Subcutaneous adipose tissue (tissue), 4 donors: ENCODE results near the gene FBXL15. TPM values are rescaled to one million over a fixed set of nuclear protein-coding genes. Genes with fewer than 3 reads are reported as not detected.

Experiments used
- CTCF ChIP-seq: fragments of 450-650 bp; IDR thresholded peaks from one replicate; pipeline ENCODE4 v1.5.1; 2016; ENCODE audit warnings: low read depth, mild to moderate bottlenecking, control low read depth, antibody characterized with exemption, moderate library complexity
- total RNA-seq, 4 donors: library from RNA; depleted of rRNA; stranded (reverse); fragments of >200 nt; gene quantifications; one replicate each; pipeline ENCODE4 v1.1.0, GENCODE V29; 2016

The FBXL15 gene
- total RNA-seq, 4 donors from 2014 or later: 8.0 to 31.3 (median 15.5) TPM

GRCh38 chr10:102413806-102414561 lies 6.7 kb upstream of the FBXL15 start:
- TF ChIP-seq CTCF: no peak

DNA sequence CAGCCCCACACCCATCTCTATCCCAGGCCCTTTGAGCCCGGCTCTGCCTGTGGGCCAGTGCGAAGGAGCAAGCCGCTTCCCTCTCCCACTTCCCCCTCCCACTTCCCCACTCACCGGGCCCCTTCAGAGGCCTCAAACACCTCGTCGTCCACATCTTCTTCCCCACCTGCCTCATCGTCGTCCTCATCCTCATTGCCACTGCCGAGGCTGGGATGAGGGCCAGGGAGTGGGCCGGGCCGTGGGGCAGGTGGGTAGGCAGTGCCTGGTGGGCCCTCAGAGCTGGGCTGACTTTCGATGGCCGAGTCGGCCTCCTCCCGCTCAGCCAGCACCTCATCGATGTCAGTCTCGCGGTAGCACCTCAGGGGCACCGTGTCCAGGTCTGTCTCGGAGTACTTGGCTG lies 5.9 kb upstream of the FBXL15 start:
- TF ChIP-seq CTCF: no peak

DNA sequence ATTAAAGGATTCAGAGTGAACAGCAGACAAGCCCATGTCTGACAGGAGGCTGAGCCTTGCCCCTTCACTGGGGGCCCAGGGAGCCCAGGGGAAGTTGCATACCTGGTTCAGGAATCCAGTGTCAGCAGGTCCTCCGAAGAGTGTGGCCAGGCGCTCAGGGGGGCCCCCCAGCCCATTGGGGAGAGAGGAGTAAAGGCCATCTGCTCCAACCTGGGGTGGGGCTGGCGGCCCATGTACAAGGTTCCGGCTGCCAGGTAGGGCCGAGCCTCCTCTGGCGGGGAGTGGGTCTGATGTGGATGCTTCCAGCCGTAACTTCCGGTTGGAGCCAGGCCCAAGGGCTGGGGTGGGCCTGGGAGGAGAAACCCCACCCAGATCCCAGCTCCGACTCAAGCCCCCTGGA lies 4.4 kb upstream of the FBXL15 start:
- TF ChIP-seq CTCF: no peak

- TF ChIP-seq CTCF: no peak
These were observed 3.9 kb upstream of the FBXL15 start for GRCh38 chr10:102416695-102417094.

GRCh38 chr10:102418622-102419268 lies 1.9 kb upstream of the FBXL15 start, which contains the start of gene PSD:
Gene PSD (minus strand): TSS chr10:102418785. CDS start chr10:102417038, 1,747 bp downstream.
- no peak for TF ChIP-seq CTCF

GRCh38 chr10:102419269-102420180 lies 1.1 kb upstream of the FBXL15 start:
- TF ChIP-seq CTCF: no peak
